OCI-M2 (cell line): Measurements from ENCODE around the gene KMT2D.
"Not testable (repeated sequence)": the region's sequence is repeated elsewhere in the genome, so short reads cannot be mapped to it uniquely, and the experiment has no call there.

ENCODE experiments used
- DNase-seq: peaks from one replicate; lab custom pipeline; 2025; ENCODE audit not compliant: unreplicated experiment; lab: John Stamatoyannopoulos, UW

The KMT2D gene

DNA sequence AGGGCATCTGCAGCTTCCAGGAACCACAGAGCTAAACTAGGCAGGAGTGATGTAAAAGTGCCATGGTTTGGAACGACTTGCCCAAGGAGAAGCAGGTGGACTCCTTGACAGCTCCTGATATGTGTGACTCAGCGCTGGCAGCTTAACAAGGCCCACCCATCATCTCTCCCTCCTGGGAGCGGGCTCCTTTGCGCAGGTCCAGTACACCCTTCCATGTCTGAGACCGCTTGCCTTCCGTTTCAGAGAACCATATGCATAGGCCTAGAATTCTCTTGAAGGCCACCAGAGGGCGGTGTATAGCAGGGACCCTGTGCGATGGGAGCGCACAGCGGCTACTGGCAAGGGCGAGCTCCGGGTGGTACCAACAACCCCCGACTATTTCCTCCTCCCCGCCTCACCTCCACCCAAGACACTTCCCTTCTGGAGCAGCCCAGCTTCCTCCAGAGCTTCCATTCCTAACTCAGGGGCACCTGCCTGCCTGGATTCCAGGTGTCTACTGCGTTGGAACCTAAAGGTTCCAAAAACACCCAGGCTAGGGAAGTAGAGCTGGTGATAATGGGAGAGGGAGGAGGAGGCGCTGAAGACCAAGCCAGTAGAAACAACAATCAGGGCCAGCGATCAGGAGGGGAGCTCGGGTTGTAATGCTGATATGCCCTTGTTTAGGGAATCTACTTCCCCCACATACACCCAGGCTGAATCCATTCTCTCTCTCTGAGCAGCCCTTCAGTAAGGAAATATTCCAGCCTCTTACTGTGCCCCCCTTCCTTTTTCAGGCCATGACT, 27.7 kb upstream of the KMT2D start:
- DNase-seq, result peak; percentile 63

DNA sequence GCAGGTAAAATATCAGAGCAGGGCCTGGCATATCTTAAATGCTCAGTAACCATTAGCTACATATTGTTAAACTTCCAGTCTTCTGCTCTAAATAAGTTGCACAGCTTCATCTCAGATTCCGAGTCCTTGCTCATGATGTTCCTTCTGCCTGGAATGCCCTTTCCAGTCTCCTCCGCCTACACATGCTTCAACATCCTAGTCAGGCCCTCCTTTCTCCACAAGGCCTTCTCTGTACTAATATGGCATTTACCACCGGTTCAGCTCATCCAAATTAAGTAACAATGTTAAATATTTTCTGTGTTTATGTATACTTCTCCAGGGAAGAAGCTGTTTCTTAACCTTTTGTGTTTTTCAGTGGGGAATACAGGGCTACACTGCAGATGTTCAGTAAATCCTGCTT, 25.5 kb upstream of the KMT2D start:
- no peak for DNase-seq

DNA sequence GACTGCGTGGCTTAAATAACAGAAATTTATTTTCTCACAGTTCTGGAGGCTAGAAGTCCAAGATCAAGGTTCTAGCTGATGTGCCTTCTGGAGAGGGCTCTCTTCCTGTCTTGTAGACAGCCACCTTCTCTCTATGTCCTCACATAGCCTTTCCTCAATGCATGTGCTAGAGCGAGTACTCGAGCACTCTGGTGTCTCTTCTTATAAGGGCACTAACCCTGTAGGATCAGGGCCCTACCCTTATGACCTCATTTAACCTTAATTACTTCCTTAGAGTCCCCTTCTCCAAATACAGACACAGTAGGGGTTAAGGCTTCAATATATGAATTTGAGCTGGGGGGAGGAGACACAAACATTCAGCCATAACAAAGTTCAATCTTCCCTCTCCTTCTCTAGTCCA, 23.8 kb upstream of the KMT2D start:
- DNase-seq, result no peak

DNA sequence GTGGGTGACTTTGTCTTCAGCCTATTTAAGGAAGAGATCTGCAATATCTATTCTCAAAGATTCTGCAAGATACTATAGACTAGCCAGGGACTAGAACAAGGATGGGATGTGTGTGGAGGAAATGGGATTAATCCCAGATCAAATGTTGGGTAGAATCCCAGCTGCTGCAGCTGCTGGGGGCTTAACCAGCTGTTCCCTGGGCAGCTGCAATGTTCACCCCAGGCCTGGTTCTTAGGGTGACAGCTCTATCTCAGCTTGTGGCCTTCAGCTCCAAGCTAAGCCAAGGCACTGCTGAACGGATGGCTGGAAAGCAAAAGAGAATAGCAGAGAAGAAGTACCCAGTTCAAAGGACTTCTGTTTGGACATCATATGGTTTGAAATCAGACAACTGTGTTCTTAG, 19.2 kb upstream of the KMT2D start:
- DNase-seq, result no peak

DNA sequence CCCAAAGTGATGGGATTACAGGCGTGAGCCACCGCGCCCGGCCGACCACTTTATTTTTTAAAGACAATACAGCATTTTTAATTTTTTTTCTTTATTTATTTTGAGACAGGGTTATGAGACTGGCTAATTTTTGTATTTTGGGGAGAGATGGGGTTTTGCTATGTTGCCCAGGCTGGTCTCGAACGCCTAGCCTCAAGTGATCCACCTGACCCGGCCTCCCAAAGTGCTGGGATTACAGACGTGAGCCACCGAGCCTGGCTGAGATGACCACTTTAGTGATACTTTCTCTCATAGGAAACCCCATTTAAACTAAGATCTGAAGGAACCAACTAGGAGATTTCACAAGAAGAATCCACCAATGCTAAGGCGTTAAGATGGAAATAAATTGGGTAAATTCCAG, 10.4 kb upstream of the KMT2D start:
- no peak for DNase-seq

DNA sequence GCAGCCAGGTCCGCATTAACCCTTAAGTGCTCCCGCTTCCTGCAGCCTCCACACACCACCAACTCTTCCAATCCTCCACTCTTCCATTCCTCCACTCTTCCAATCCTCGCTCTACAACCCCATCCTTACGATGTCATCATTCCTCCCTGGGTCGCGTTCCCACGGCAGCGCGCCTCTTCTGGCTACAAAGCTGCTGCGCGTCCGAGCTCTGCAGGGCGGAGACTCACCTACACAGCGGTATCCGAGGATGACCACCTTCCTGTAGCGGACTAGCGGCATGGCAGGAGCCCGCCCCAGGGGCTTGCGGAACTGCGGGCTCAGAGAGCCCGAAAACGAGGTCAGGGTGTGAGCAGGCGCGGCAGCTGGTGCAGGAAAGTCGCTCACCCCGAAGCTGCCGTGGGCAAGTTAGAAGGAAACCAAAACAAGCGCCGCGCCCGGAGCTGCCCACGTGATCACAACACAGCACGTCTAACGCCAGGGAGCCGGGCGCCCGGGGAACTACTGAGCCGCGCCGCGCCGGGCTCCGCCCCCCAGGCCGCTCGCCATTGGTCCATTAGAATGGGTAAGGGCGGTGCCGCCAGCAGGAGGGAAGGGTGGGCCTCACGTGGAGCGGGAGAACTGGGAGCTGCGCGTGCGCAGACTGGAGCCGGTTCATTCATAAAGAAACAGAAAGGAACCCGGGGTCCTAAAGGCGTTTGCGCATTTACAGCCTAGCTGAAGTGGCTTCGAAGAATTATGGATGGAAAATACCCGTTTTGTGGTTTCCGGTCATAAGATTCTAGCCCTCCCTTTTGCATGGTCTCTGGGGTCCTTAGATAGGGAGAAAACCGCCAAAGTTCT, 9.1 kb upstream of the KMT2D start, which contains the start of gene RHEBL1:
TSS of gene RHEBL1 (minus strand) at position 473 of the 840 bp plus-strand sequence. CDS start at position 279, 194 bp downstream.
- peak; percentile 92 for DNase-seq

DNA sequence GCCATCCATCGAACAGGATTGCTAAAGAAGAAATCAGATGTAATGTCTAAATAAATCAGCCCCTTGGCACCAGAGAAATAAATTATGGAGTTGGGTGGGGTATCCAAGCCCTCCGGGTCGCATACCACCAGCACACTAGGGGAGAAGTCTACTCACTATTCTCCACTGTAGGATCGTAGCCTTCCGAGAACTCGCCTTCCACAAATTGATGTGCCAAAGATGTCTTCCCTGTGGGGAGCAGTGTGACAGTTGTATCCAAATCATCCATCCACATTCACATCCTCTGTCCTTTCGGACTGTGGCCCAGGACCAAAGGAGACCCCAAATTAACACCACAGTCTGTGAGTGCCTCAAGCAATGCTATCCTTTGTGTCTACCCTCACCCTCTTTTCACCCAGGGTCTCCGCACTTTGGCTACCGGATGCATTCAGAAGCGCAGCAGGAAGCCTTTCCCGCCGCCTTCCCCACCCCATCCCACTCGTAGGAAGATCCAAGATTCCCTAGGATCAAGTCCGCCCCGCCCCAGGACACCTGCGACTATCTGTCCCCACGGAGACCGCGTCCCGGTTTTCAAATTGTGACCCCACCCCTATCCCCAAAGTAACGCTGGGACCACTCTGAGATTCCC, 8.4 kb upstream of the KMT2D start:
- DNase-seq, result no peak

DNA sequence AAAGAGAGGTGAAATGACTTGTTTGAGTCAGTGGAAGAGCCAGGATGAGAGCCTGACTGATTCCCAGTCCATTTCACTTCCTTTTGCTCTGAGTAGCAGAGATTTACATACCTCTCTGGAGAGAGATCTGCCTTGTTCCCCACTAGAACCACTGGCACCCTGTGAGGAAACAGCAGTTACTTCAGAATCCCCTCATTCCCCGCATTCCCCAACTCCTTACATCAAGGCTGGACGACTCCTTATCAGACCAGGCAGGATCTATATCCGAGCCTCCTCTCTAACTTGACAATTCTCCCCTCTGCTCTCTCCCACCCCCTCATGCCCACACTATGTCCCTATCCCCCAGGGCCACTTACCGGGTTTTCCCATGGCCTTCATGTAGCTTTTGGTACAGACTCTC, 5.5 kb upstream of the KMT2D start:
- no peak for DNase-seq

DNA sequence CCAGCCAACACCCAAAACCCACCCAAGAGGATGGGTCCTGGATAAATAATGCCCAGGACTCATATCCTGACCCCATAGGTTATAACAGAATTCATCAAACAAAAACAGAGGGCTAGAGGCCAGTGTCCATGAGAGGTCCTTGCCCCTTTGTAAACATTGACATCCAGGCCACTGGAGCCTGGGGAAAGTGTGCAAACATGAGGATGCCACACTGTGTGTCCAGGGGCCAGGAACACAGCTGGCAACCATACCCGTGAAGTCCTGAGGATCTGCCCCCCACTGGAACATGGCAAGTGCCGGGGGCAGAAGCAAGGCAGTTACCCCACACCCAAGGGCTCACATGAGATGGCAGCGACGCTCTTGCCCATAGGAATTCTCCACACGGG, 4.2 kb upstream of the KMT2D start:
- no peak for DNase-seq

DNA sequence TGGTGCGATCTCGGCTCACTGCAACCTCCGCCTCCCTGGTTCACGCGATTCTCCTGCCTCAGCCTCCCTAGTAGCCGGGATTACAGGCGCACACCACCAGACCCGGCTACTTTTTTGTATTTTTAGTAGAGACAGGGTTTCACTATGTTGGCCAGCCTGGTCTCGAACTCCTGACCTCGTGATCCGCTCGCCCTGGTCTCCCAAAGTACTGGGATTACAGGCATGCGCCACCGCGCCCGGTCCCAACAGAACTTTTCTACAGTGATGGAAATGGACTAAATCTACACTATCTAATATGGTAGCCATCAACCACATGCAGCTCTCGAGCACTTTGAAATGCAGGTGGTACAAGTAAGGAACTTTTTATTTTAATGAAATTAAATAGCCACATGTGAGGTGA, 1.3 kb upstream of the KMT2D start:
- DNase-seq, result not testable (repeated sequence)

DNA sequence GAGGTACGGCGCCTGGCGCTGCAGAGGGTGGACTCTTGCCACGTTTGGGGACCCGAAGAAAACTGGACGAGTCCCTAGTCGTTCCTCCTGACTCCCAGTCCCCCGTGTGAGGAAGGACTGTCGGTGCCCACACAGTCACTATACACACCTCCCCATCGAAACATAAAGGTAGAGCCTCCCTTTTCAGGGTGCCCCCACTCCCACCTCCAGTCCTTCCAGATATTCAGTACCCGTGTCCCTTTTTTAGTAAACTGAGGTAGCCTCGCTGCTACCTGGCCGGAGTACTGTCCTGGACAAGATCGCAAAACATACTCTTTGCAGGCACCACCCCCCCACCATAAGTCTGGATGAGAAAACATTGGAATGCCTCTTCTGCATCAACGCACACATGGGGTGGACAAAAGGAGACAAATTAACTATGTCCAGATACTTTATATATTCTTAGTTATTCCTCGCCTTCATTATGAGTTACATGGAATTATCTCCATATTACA, 610 bp upstream of the KMT2D start:
- no peak for DNase-seq

DNA sequence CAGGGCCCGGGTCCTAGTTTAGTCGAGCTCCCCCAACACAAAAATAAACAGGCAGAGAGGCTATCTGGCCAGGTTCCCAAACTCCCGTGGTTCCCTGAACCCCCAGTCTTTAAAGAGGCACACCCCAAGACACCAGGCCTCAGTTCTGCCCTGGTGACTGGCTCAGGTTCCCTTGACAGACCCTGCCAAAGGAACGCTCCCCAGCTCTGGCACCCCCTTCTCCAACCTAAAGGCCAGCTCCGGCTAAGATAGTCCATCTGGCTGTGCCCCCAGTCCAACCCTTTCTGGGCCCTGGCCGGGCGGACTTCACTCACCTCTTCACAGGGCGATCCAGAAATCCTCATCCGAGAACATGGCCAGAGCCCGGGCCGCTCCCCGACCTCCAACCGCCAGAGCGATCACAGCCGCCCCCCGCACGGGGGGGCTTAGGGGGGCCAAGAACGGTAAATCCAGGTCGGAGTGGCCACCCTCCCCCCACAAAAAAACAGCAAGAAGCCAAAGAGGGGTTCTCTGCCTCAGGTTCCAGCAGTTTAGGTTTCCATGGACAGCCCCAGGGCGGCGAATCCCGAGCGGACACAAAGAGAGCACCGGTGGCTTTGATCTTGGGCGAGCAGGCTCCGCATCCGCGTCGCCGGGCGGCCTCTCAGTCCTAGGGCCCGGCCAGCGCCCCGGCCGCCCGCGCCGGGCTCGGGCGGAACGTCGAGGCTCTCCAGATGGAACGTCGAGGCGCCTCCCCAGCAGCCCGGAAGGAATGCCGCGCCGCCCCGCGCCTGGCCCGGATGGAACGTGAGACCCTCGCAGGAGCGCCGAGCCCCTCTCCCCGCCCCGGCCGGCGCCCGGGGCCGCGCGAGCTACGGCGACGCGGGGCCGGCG, 1.1 kb downstream of the KMT2D start:
- DNase-seq, result no peak

DNA sequence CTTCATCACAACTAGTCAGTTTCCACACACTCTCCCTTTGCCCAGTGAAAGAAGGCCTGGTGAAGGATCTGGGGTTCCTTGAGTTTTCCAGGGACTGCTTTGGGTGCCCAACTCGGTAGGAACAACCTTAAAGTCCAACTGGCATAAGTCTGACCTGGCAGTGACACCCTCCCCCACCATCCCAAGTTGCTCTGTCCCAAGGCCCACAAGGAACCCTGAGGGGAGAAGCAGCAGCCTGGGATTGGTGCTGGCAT, 1.6 kb downstream of the KMT2D start:
- no peak for DNase-seq

DNA sequence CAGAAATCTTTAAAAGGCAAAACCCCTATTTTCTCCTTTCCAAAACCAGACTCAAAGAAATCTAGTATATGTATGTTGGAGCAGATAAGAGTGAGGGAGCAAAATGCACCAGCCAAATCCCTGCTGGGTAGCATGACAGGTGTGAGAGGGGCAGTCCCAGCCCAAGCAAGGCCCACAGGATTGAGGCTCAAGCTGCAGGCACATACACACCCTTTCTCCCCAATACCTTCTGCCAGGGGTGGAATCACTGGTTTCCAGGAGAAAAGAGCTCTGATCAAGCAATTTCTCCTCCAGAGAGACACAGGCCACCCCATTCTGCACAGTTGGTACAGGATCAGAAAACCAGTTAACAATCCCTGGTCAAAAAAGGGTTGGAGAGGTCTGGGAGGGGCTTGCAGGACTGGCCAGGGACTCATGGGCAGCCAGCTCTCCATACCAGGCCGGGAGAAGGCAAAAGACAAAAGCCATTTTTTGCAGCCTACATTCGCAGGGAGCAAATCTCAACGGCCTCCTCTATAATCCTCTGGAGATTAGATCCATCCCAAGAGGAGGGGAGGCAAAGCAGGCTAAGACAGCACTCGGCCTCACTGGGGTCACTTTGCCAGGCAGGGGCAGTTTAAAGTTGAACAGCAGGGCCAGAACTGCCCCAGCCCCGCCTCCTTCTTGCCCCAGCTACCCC, 2.1 kb downstream of the KMT2D start:
- no peak for DNase-seq

DNA sequence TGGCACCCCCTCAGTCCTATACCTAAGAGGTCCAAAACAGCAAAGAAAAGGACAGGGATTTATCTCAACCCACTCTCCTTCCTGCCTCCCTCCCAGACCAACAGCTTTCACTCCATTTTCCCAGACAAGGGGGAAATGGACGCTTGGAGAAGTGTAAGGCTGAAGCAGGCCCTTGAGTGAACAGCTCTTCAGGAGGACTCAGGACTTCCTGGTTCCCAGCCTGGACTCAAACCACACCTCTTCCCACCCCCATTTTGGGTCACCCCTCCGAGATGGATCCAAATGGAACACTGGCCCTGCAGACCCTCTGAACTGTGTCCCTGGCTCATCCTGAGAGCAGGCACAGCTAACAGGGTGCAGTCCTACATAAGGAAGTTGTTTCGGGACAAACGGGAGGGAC, 2.7 kb downstream of the KMT2D start:
- no peak for DNase-seq

DNA sequence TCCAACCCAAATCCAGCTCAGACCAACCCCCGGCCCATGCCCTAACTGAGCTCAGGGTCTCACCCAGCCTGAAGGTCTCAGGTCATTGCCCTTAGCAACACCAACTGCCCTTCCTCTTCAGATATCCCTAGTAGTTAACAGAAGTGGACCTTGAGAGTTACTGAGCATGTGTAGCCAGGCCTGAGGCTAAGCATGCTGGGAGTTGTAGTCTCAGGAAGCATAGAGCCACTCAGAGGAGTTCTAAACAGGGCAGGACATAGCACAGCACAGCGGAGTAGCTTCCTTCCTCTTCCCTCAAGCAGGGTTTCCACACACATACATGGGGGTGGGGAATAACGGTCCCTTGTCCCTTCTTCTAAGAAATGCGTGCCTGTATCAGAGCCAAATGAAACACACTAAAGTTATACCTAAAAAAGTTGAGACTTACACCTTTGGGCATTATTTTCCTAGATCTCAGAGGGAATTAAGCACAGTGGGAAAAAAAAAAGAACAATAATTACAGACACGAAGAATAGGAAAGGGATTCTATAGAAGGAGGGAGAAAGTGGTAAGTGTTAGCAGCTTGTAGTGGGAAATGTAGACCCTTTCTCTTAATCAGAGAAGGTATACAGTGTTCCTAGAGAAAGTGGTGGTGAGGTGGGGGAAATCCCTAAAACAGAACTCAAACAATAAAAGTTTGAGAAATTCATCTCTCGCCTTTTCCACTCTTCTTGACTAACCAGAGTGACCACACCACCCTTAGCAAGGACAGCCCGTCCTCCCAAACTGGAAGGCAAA, 4.4 kb downstream of the KMT2D start:
- DNase-seq, result no peak

DNA sequence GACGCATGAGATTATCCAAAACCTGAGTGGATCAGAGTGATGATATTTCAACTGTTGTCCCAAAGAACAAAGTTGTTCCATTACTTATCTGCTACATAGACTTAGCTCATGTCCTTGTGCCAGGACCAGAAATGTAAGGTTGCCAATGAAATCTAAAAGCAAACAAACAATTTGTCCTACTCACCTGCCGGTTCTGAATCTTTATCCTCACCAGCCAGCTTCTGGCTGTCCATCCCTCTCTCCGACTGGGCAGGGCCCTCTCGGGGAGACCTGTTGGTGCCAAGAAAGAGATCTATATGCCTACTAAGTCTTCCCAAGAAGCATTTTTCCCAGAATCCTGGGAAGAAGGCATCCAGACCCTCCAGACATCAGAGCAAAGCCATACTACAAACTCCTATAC, 5.5 kb downstream of the KMT2D start:
- DNase-seq, result no peak

DNA sequence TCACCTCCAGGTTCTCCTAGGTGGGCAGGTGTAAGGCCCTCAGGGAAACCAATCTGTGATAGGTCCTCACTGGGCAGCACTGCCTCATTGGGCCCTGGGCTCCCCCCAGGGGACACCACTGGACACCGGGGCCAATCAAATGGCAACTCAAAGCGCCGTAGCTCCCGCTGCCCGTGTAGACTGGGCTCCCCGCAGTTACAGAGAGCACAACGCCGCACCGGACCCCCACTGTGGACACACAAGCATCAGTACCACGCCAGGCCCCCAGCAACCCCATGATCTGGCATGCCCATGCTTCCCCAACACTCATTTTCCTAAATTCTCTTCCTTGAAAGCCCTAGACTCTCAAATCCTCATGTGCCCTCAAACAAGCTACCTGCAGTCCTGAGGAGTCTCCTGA, 6.1 kb downstream of the KMT2D start:
- DNase-seq, result no peak

DNA sequence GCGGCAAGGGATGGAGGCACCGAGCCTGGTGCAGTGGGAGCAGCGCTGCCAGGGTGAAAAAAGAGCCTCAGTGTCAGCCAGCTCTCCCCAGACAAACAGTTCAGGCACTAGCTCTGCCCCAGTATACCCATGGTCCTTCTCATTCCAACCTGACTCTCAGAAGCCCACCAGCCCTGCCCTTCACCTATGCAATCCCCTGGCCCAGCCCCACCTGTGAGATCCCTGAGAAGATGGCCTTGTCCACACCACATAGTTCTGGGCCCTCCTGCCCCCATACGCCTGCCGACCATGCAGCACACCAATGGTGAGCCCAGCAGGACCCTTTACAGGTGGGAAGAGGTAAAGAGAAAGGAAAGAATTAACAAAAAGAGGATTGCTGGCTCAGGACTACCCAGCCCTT, 6.5 kb downstream of the KMT2D start:
- no peak for DNase-seq
